ENCODE measurements around the gene DYNLL1. TPM values are rescaled to one million over a fixed set of nuclear protein-coding genes. Genes with fewer than 3 reads are reported as not detected.

Gene DYNLL1
- total and polyA plus RNA-seq, 4 donors: 101 to 275 (median 183) TPM

- peak overlapping the region; percentile 11 to 48 for H3K27ac ChIP-seq (ENCODE audit: low read depth in 1 of 2, low read length in 2 of 2)
- peaks cover 0 to 3% (median 0%) of the 10 kb centered on the region in 4 donors for H3K36me3 ChIP-seq (ENCODE audit: control insufficient read depth in 4 of 4, insufficient read depth in 3 of 4, low read depth in 1 of 4, low read length in 3 of 4)
- peaks cover 15 to 55% (median 48%) of the 10 kb centered on the region in 4 donors for H3K4me1 ChIP-seq (ENCODE audit: control insufficient read depth in 4 of 4, insufficient read depth in 4 of 4, low read length in 3 of 4)
- 42% methylated on average over 13 of the region's 13 CpGs for WGBS
- no peaks in the 10 kb centered on the region for H3K27me3 ChIP-seq (ENCODE audit: control insufficient read depth in 4 of 4, insufficient read depth in 4 of 4, low read length in 3 of 4)
- no peak for TF ChIP-seq REST (IDR thresholded peaks at IDR 0.05)
- no peak for TF ChIP-seq HNF4G (IDR thresholded peaks at IDR 0.05)
- TF ChIP-seq RXRA (IDR thresholded peaks at IDR 0.05): no peak
- no peak for TF ChIP-seq ATF3 (IDR thresholded peaks at IDR 0.05)
- TF ChIP-seq FOXA2 (IDR thresholded peaks at IDR 0.05): no peak
- no peak for TF ChIP-seq TAF1 (conservative IDR thresholded peaks at IDR 0.05)
- no peak for DNase-seq (ENCODE audit: low spot score)
- H3K4me3 ChIP-seq (ENCODE audit: low read depth in 1 of 3, low read length in 3 of 3): peak overlapping the region; percentile 90 to 99 (median 93)
- no peaks in the 10 kb centered on the region for H3K9me3 ChIP-seq (ENCODE audit: control insufficient read depth in 4 of 4, low read length in 3 of 4)
- H3K9ac ChIP-seq (ENCODE audit: low read depth in 1 of 2, low read length in 2 of 2): peak overlapping the region; percentile 68 to 94
Measured at GRCh38 chr12:120536064-120536791, 40.3 kb downstream of the DYNLL1 start.

- H3K27ac ChIP-seq (ENCODE audit: low read depth in 1 of 2, low read length in 2 of 2): peak overlapping the region; percentile 31 to 82
- WGBS: 42% methylated on average over 4 of the region's 4 CpGs
- no peaks in the 10 kb centered on the region for H3K27me3 ChIP-seq (ENCODE audit: control insufficient read depth in 4 of 4, insufficient read depth in 4 of 4, low read length in 3 of 4)
- peak overlapping the region in 2 of 3 donors; percentile 6 to 29 for H3K4me3 ChIP-seq (ENCODE audit: low read depth in 1 of 3, low read length in 3 of 3)
- peaks cover 15 to 59% (median 50%) of the 10 kb centered on the region in 4 donors for H3K4me1 ChIP-seq (ENCODE audit: control insufficient read depth in 4 of 4, insufficient read depth in 4 of 4, low read length in 3 of 4)
- no peak for DNase-seq (ENCODE audit: low spot score)
- TF ChIP-seq TAF1 (conservative IDR thresholded peaks at IDR 0.05): no peak
- peak overlapping the region in 1 of 2 donors; percentile 32 for H3K9ac ChIP-seq (ENCODE audit: low read depth in 1 of 2, low read length in 2 of 2)
- peaks cover 0 to 3% (median under 1%) of the 10 kb centered on the region in 4 donors for H3K36me3 ChIP-seq (ENCODE audit: control insufficient read depth in 4 of 4, insufficient read depth in 3 of 4, low read depth in 1 of 4, low read length in 3 of 4)
- H3K9me3 ChIP-seq (ENCODE audit: control insufficient read depth in 4 of 4, low read length in 3 of 4): no peaks in the 10 kb centered on the region
Measured at GRCh38 chr12:120537856-120538220, 41.9 kb downstream of the DYNLL1 start.

GRCh38 chr12:120538281-120539156 lies 42.6 kb downstream of the DYNLL1 start:
- Histone ChIP-seq H3K36me3 (ENCODE audit: control insufficient read depth in 4 of 4, insufficient read depth in 3 of 4, low read depth in 1 of 4, low read length in 3 of 4) (peaks cover 0 to 3% (median under 1%) of the 10 kb centered on the region in 4 donors), H3K4me1 (ENCODE audit: control insufficient read depth in 4 of 4, insufficient read depth in 4 of 4, low read length in 3 of 4) (peaks cover 15 to 59% (median 50%) of the 10 kb centered on the region in 4 donors), H3K27me3 (ENCODE audit: control insufficient read depth in 4 of 4, insufficient read depth in 4 of 4, low read length in 3 of 4) (no peaks in the 10 kb centered on the region)
- TF ChIP-seq ZBTB33 (IDR thresholded peaks at IDR 0.05) (no peak), MAX (IDR thresholded peaks at IDR 0.05) (no peak), FOXA1 (IDR thresholded peaks at IDR 0.05) (no peak), JUND (IDR thresholded peaks at IDR 0.05) (no peak), EGR1 (IDR thresholded peaks at IDR 0.05; ENCODE audit: low read depth in 2 of 2) (no peak), ATF3 (IDR thresholded peaks at IDR 0.05) (no peak), CTCF (IDR thresholded peaks at IDR 0.05; ENCODE audit: low read depth, low read length, missing input control) (no peak), RAD21 (IDR thresholded peaks at IDR 0.05) (peak in 1 of 2 donors; percentile 28), RXRA (IDR thresholded peaks at IDR 0.05) (peak; percentile 87 to 93), SP1 (IDR thresholded peaks at IDR 0.05) (peak; percentile 76), HNF4A (conservative IDR thresholded peaks at IDR 0.05) (peak; percentile 72 to 75), TAF1 (conservative IDR thresholded peaks at IDR 0.05) (no peak), FOXA2 (IDR thresholded peaks at IDR 0.05) (no peak)

More at GRCh38 chr12:120538281-120539156, 42.6 kb downstream of the DYNLL1 start:
- 18% methylated on average over 6 of the region's 6 CpGs for WGBS
- no peak for DNase-seq (ENCODE audit: low spot score)
- H3K9me3 ChIP-seq (ENCODE audit: control insufficient read depth in 4 of 4, low read length in 3 of 4): no peaks in the 10 kb centered on the region
- peak overlapping the region in 1 of 2 donors; percentile 71 for H3K9ac ChIP-seq (ENCODE audit: low read depth in 1 of 2, low read length in 2 of 2)
- H3K4me3 ChIP-seq (ENCODE audit: low read depth in 1 of 3, low read length in 3 of 3): peak overlapping the region in 2 of 3 donors; percentile 23 to 29
- peak overlapping the region; percentile 31 to 82 for H3K27ac ChIP-seq (ENCODE audit: low read depth in 1 of 2, low read length in 2 of 2)

All from liver (tissue), 9 donors.